K562 (cell line): ENCODE measurements around the gene TRIM2. TPM values are rescaled to one million over a fixed set of nuclear protein-coding genes. Genes with fewer than 3 reads are reported as not detected.

Source experiments
- CHD4 ChIP-seq: fragments of 200-600 bp; sonication (generic); IDR thresholded peaks from 3 replicates; pipeline ENCODE4 v1.6.1; 2012; ENCODE audit warnings: low read depth, mild to moderate bottlenecking, mixed read lengths, low read length, inconsistent platforms; ENCODE audit not compliant: insufficient read depth, insufficient replicate concordance, poor library complexity, severe bottlenecking
- NCOA4 ChIP-seq: fragments of 450-650 bp; IDR thresholded peaks from 2 replicates; pipeline ENCODE4 v1.6.1; 2018; ENCODE audit warnings: mild to moderate bottlenecking; ENCODE audit not compliant: partially characterized antibody
- NELFE ChIP-seq: IDR thresholded peaks from 2 replicates; pipeline ENCODE4 v1.6.1; 2011; ENCODE audit warnings: mild to moderate bottlenecking; ENCODE audit not compliant: insufficient read depth, insufficient read length
- NEUROD1 ChIP-seq: fragments of 150-350 bp; IDR thresholded peaks from 2 replicates; pipeline ENCODE4 v1.6.1; 2014; ENCODE audit warnings: borderline replicate concordance, low read length, low read depth; ENCODE audit not compliant: partially characterized antibody
- RFX1 ChIP-seq: fragments of 450-650 bp; IDR thresholded peaks from 2 replicates; pipeline ENCODE4 v1.6.1; 2016; ENCODE audit warnings: mild to moderate bottlenecking, moderate library complexity
- SAP30 ChIP-seq: fragments of 200-600 bp; sonication (generic); IDR thresholded peaks from 2 replicates; pipeline ENCODE4 v1.6.1; 2012; ENCODE audit warnings: borderline replicate concordance, low read depth, mild to moderate bottlenecking, moderate library complexity, low read length, control low read depth, inconsistent platforms; ENCODE audit not compliant: insufficient read depth, poor library complexity, severe bottlenecking
- SMC3 ChIP-seq: conservative IDR thresholded peaks from 2 replicates; pipeline ENCODE4 v1.6.1; 2011; ENCODE audit warnings: low read depth, low read length, improper control_type of control experiment; ENCODE audit not compliant: insufficient read depth
- SRSF7 ChIP-seq: fragments of 200-400 bp; formaldehyde crosslinking; optimal IDR thresholded peaks from 2 replicates; pipeline ENCODE3; 2017; ENCODE audit warnings: mild to moderate bottlenecking, low read depth, low read length
- TRIM25 ChIP-seq: fragments of 450-650 bp; IDR thresholded peaks from 2 replicates; pipeline ENCODE4 v1.7.0; 2016; ENCODE audit warnings: borderline replicate concordance
- ZNF175 ChIP-seq: fragments of 200-800 bp; sonication (Bioruptor generic); IDR thresholded peaks from 2 replicates; pipeline ENCODE4 v1.6.1; 2016; ENCODE audit warnings: low read depth, mild to moderate bottlenecking, missing genetic modification characterization, missing compliant biosample characterization
- ZNF24 ChIP-seq: fragments of 450-650 bp; IDR thresholded peaks from 2 replicates; pipeline ENCODE4 v1.6.1; 2016
- ZNF592 ChIP-seq: fragments of 450-650 bp; IDR thresholded peaks from 2 replicates; pipeline ENCODE4 v1.6.1; 2017; ENCODE audit warnings: antibody characterized with exemption, mild to moderate bottlenecking
- ZNF75A ChIP-seq: fragments of 450-650 bp; formaldehyde crosslinking; IDR thresholded peaks from 2 replicates; pipeline ENCODE4 v1.4.0; 2020; ENCODE audit warnings: mild to moderate bottlenecking
- polyA plus RNA-seq, 8 experiments: library from polyadenylated mRNA; depleted of rRNA in 4 of 8; stranded (reverse) in 5 of 8; unstranded in 3 of 8; fragments of >200 nt; fragmentation: Nextera tagmentation in 2 of 8; fragmentation: Illumina TruSeq in 1 of 8; extraction: Ambion mirVana in 2 of 8; extraction: Trizol in 1 of 8; gene quantifications; 2 replicates each; pipeline versions ENCODE4 v1.2.1 to v1.2.3, GENCODE V29; 2011 to 2014; ENCODE audit warnings: inconsistent platforms in 1 of 8, missing spikeins in 1 of 8
- total RNA-seq, 7 experiments: library from RNA; depleted of rRNA in 6 of 7; stranded (reverse); fragments of >200 nt in 6 of 7; fragmentation: Illumina TruSeq in 2 of 7; extraction: Trizol in 2 of 7; gene quantifications; 2 replicates each; pipeline versions ENCODE4 v1.2.1 to v1.2.3, GENCODE V29; 2011 to 2021; ENCODE audit warnings: low replicate concordance in 1 of 7
- TF ChIP-seq, protein P1 (sequence below): sonication (generic); formaldehyde crosslinking; IDR thresholded peaks from 2 replicates; pipeline ENCODE4 v1.9.0; 2022; ENCODE audit warnings: mild to moderate bottlenecking, missing genetic modification reagents
- TF ChIP-seq, protein P2 (sequence below): fragments of 450-650 bp; IDR thresholded peaks from 2 replicates; pipeline ENCODE4 v1.6.1; 2018; ENCODE audit warnings: mild to moderate bottlenecking, low read depth; ENCODE audit not compliant: partially characterized antibody
- TF ChIP-seq, protein P3 (sequence below): fragments of 250-450 bp; sonication (Bioruptor Pico); IDR thresholded peaks from 2 replicates; pipeline ENCODE4 v1.8.0; 2021; ENCODE audit warnings: borderline replicate concordance, mild to moderate bottlenecking, moderate library complexity; ENCODE audit not compliant: poor library complexity, severe bottlenecking

TRIM2 gene
- total and polyA plus RNA-seq, 9 of the 15 experiments (the other 6 are each of a cell fraction or from before 2014, with no cell fraction given): 0.01 to 0.41 (median 0.13) TPM; not detected in 1

DNA sequence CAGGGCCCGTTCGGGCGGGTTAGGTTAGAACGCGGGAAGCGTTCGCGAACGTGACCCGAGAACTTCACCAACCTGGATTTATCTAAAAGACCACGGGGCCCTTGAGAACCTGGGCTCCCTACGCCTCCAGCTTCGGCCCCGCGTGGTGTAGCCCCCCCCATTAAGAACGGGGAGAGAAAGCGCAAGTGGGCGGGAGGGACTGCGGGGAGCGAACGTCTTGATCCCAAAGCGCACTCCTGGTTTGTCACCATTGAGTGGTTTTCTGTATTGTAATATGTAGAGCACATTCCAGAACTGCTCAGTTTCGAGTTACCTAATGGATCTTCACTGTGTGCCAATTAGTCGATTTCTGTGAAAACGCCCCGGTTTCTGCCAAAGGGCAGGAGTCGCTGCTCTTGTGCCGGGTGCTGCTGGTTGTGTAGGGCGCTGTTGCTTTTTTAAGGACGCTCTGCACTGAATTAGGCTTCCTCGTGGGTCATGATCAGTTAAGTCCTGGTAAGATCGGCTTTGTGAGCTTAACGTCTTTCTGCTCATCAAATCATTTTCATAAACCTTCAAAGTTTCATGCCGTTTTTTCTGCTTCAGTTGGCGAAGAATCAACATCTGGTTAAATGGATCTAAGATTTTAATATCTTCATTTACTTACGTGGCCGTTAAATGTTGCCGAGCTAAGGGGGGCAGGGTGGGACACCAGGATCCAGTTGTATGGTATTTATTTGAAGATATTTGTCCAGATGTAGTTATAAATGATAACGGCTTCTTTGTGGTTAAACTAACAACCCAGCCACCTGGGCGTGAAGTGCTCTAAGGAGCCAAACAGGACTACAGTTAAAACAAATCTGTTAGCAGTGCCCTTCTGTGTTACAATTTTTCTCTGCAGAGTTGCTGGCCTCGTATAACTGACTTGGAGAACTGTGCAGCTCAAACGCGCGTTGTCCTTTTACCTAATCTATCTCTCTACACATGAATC, 141.1 kb downstream of the TRIM2 start (continued):
- TF ChIP-seq NCOA4 (no peak), ZNF592 (no peak), SAP30 (no peak), NEUROD1 (no peak), ZNF75A (CRISPR knock-in tag) (no peak), SRSF7 (no peak), SMC3 (no peak), CHD4 (no peak), TRIM25 (no peak), ZNF175 (CRISPR knock-in tag) (no peak), ZNF24 (no peak), RFX1 (no peak), NELFE (no peak)
- TF ChIP-seq, protein P1, sequence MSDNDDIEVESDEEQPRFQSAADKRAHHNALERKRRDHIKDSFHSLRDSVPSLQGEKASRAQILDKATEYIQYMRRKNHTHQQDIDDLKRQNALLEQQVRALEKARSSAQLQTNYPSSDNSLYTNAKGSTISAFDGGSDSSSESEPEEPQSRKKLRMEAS: no peak
- TF ChIP-seq, protein P2, sequence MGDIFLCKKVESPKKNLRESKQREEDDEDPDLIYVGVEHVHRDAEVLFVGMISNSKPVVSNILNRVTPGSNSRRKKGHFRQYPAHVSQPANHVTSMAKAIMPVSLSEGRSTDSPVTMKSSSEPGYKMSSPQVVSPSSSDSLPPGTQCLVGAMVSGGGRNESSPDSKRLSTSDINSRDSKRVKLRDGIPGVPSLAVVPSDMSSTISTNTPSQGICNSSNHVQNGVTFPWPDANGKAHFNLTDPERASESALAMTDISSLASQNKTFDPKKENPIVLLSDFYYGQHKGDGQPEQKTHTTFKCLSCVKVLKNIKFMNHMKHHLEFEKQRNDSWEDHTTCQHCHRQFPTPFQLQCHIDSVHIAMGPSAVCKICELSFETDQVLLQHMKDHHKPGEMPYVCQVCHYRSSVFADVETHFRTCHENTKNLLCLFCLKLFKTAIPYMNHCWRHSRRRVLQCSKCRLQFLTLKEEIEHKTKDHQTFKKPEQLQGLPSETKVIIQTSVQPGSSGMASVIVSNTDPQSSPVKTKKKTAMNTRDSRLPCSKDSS: no peak
- TF ChIP-seq, protein P3, sequence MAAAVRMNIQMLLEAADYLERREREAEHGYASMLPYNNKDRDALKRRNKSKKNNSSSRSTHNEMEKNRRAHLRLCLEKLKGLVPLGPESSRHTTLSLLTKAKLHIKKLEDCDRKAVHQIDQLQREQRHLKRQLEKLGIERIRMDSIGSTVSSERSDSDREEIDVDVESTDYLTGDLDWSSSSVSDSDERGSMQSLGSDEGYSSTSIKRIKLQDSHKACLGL (CRISPR knock-in tag): no peak
